WTC11 (cell line): ENCODE data around the gene DYRK3. TPM values are rescaled to one million over a fixed set of nuclear protein-coding genes. Genes with fewer than 3 reads are reported as not detected.

Experiments used
- CTCF ChIP-seq: fragments of 200-600 bp; IDR thresholded peaks from 2 replicates; pipeline ENCODE4 v1.8.0; 2022; ENCODE audit warnings: antibody characterized with exemption
- E2F5 ChIP-seq: sonication (generic); formaldehyde crosslinking; IDR thresholded peaks from 2 replicates; pipeline ENCODE4 v1.8.1; 2022; ENCODE audit warnings: mild to moderate bottlenecking, moderate library complexity, missing genetic modification reagents
- HMGXB4 ChIP-seq: sonication (generic); formaldehyde crosslinking; IDR thresholded peaks from 2 replicates; pipeline ENCODE4 v1.8.1; 2023; ENCODE audit warnings: mild to moderate bottlenecking, moderate library complexity, missing genetic modification reagents
- JAZF1 ChIP-seq: fragments of 250-450 bp; sonication (Bioruptor Pico); IDR thresholded peaks from 2 replicates; pipeline ENCODE4 v1.9.0; 2021; ENCODE audit warnings: moderate library complexity, mild to moderate bottlenecking, inconsistent platforms
- KAT7 ChIP-seq: sonication (generic); formaldehyde crosslinking; IDR thresholded peaks from 2 replicates; pipeline ENCODE4 v1.8.1; 2023; ENCODE audit warnings: missing genetic modification reagents, mild to moderate bottlenecking, borderline replicate concordance
- MYBL2 ChIP-seq: sonication (generic); formaldehyde crosslinking; IDR thresholded peaks from 2 replicates; pipeline ENCODE4 v1.8.1; 2023; ENCODE audit warnings: mild to moderate bottlenecking, moderate library complexity, missing genetic modification reagents
- NR3C1 ChIP-seq: sonication (generic); formaldehyde crosslinking; conservative IDR thresholded peaks from 2 replicates; pipeline ENCODE4 v1.8.1; 2023; ENCODE audit warnings: low read depth, mild to moderate bottlenecking, missing genetic modification reagents
- SOX15 ChIP-seq: fragments of 250-450 bp; sonication (Bioruptor Pico); IDR thresholded peaks from 2 replicates; pipeline ENCODE4 v1.9.0; 2021; ENCODE audit warnings: mild to moderate bottlenecking
- total RNA-seq: library from RNA; stranded (reverse); gene quantifications from 3 replicates; pipeline ENCODE4 v1.2.3, GENCODE V29; 2021
- TF ChIP-seq, protein P1 (sequence below): sonication (generic); formaldehyde crosslinking; IDR thresholded peaks from 2 replicates; pipeline ENCODE4 v1.8.1; 2023; ENCODE audit warnings: mild to moderate bottlenecking, missing genetic modification reagents
- TF ChIP-seq, protein P2 (sequence below): fragments of 250-450 bp; sonication (Bioruptor Pico); conservative IDR thresholded peaks from 2 replicates; pipeline ENCODE4 v1.9.0; 2021; ENCODE audit warnings: mild to moderate bottlenecking
- TF ChIP-seq, protein P3 (sequence below): sonication (generic); formaldehyde crosslinking; IDR thresholded peaks from 2 replicates; pipeline ENCODE4 v1.8.0; 2023; ENCODE audit warnings: missing genetic modification reagents
- TF ChIP-seq, protein P4 (sequence below): fragments of 250-450 bp; sonication (Bioruptor Pico); IDR thresholded peaks from 2 replicates; pipeline ENCODE4 v1.9.0; 2021; ENCODE audit warnings: mild to moderate bottlenecking
- TF ChIP-seq, protein P5 (sequence below): sonication (generic); formaldehyde crosslinking; IDR thresholded peaks from 2 replicates; pipeline ENCODE4 v1.8.1; 2023; ENCODE audit warnings: mild to moderate bottlenecking, missing genetic modification reagents, borderline replicate concordance

Gene DYRK3
- total RNA-seq, 1 experiment from 2014 or later = 7.8 TPM

GRCh38 chr1:206687251-206687914, 52.0 kb downstream of the DYRK3 start (continued):
- TF ChIP-seq HMGXB4 (CRISPR knock-in tag) (no peak), JAZF1 (CRISPR knock-in tag) (no peak), E2F5 (no peak), NR3C1 (CRISPR knock-in tag) (no peak), MYBL2 (CRISPR knock-in tag) (no peak), KAT7 (CRISPR knock-in tag) (no peak), CTCF (no peak), SOX15 (CRISPR knock-in tag) (no peak)
- TF ChIP-seq, protein P1, sequence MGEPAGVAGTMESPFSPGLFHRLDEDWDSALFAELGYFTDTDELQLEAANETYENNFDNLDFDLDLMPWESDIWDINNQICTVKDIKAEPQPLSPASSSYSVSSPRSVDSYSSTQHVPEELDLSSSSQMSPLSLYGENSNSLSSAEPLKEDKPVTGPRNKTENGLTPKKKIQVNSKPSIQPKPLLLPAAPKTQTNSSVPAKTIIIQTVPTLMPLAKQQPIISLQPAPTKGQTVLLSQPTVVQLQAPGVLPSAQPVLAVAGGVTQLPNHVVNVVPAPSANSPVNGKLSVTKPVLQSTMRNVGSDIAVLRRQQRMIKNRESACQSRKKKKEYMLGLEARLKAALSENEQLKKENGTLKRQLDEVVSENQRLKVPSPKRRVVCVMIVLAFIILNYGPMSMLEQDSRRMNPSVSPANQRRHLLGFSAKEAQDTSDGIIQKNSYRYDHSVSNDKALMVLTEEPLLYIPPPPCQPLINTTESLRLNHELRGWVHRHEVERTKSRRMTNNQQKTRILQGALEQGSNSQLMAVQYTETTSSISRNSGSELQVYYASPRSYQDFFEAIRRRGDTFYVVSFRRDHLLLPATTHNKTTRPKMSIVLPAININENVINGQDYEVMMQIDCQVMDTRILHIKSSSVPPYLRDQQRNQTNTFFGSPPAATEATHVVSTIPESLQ (CRISPR knock-in tag) = no peak
- TF ChIP-seq, protein P2, sequence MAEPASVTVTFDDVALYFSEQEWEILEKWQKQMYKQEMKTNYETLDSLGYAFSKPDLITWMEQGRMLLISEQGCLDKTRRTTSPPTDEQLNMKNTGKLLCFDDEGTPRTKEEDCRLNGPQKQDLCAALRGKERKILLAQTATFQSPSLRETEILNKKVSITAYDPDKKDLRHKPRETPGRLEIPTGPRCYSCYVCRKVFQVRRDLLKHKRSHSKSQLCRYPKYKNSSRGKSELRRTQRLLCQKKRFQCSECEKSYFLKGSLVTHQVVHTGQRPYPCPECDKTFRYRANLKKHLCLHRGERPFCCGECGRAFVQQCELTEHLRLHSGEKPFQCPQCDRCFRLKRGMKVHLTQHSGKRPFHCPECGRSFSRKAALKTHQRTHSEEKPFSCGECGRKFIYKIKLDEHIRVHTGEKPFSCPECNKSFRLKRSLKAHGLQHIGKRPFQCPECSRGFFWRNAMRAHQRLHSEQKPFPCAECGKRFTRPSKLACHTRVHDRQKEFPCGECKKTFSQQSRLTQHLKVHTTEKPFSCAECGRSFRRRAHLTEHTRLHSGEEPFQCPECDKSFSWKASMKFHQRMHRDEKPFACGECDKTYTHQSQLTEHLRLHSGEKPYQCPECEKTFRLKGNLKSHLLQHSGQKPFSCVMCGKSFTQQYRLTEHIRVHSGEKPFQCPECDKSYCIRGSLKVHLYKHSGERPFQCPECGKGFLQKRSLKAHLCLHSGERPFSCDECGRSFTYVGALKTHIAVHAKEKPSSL = no peak
- TF ChIP-seq, protein P3, sequence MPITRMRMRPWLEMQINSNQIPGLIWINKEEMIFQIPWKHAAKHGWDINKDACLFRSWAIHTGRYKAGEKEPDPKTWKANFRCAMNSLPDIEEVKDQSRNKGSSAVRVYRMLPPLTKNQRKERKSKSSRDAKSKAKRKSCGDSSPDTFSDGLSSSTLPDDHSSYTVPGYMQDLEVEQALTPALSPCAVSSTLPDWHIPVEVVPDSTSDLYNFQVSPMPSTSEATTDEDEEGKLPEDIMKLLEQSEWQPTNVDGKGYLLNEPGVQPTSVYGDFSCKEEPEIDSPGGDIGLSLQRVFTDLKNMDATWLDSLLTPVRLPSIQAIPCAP = no peak
- TF ChIP-seq, protein P4, sequence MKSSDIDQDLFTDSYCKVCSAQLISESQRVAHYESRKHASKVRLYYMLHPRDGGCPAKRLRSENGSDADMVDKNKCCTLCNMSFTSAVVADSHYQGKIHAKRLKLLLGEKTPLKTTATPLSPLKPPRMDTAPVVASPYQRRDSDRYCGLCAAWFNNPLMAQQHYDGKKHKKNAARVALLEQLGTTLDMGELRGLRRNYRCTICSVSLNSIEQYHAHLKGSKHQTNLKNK (CRISPR knock-in tag) = no peak
- TF ChIP-seq, protein P5, sequence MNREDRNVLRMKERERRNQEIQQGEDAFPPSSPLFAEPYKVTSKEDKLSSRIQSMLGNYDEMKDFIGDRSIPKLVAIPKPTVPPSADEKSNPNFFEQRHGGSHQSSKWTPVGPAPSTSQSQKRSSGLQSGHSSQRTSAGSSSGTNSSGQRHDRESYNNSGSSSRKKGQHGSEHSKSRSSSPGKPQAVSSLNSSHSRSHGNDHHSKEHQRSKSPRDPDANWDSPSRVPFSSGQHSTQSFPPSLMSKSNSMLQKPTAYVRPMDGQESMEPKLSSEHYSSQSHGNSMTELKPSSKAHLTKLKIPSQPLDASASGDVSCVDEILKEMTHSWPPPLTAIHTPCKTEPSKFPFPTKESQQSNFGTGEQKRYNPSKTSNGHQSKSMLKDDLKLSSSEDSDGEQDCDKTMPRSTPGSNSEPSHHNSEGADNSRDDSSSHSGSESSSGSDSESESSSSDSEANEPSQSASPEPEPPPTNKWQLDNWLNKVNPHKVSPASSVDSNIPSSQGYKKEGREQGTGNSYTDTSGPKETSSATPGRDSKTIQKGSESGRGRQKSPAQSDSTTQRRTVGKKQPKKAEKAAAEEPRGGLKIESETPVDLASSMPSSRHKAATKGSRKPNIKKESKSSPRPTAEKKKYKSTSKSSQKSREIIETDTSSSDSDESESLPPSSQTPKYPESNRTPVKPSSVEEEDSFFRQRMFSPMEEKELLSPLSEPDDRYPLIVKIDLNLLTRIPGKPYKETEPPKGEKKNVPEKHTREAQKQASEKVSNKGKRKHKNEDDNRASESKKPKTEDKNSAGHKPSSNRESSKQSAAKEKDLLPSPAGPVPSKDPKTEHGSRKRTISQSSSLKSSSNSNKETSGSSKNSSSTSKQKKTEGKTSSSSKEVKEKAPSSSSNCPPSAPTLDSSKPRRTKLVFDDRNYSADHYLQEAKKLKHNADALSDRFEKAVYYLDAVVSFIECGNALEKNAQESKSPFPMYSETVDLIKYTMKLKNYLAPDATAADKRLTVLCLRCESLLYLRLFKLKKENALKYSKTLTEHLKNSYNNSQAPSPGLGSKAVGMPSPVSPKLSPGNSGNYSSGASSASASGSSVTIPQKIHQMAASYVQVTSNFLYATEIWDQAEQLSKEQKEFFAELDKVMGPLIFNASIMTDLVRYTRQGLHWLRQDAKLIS (CRISPR knock-in tag) = no peak
- TF ChIP-seq, all 79 proteins: peak for 0
